Measurements from ENCODE around the gene SLK. TPM values are rescaled to one million over a fixed set of nuclear protein-coding genes. Genes with fewer than 3 reads are reported as not detected.

Gene SLK
- total and polyA plus RNA-seq, 4 donors: 13.3 to 86.4 (median 31.3) TPM

DNA sequence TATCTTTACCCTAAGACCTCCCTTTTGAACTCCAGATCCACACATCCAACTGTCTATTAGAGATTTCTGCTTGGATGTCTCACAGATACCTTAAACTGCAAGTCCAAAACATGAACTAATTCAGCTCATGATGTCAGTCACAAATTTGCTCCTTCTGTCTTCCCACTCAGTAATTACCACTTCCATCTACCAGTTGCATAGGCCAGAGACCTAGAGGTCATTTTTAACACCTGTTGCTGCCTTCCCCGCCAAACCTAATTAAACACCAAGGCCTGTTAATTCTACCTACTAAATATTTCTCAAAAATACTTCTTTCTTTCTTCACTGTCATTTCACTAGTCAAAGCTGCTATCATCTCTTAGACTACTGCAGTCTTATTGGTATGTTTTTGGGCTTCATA lies 8.2 kb downstream of the SLK start:
- Histone ChIP-seq H3K9me3 (ENCODE audit: control insufficient read depth in 4 of 4, insufficient read depth in 3 of 4, low read length in 3 of 4) (no peaks in the 10 kb centered on the region), H3K36me3 (ENCODE audit: control insufficient read depth in 4 of 4, insufficient read depth in 4 of 4, low read length in 4 of 4) (no peaks in the 10 kb centered on the region), H3K4me3 (no peak overlapping the region), H3K9ac (ENCODE audit: insufficient read depth in 1 of 2, low read length in 2 of 2) (no peak overlapping the region), H3K27me3 (ENCODE audit: control insufficient read depth in 3 of 3, insufficient read depth in 3 of 3, low read length in 2 of 3) (no peaks in the 10 kb centered on the region), H3K4me1 (ENCODE audit: control insufficient read depth in 5 of 5, insufficient read depth in 5 of 5, low read length in 5 of 5) (peaks cover 0 to 8% (median 7%) of the 10 kb centered on the region in 5 donors), H3K27ac (ENCODE audit: low read depth in 1 of 2, low read length in 1 of 2) (no peak overlapping the region)
- ATAC-seq (ENCODE audit: insufficient read depth, low FRiP score) (no peak), DNase-seq (no peak)
- 96 to 97% methylated on average over 1 of the region's 1 CpG for WGBS, 2 donors
- TF ChIP-seq, protein P1, sequence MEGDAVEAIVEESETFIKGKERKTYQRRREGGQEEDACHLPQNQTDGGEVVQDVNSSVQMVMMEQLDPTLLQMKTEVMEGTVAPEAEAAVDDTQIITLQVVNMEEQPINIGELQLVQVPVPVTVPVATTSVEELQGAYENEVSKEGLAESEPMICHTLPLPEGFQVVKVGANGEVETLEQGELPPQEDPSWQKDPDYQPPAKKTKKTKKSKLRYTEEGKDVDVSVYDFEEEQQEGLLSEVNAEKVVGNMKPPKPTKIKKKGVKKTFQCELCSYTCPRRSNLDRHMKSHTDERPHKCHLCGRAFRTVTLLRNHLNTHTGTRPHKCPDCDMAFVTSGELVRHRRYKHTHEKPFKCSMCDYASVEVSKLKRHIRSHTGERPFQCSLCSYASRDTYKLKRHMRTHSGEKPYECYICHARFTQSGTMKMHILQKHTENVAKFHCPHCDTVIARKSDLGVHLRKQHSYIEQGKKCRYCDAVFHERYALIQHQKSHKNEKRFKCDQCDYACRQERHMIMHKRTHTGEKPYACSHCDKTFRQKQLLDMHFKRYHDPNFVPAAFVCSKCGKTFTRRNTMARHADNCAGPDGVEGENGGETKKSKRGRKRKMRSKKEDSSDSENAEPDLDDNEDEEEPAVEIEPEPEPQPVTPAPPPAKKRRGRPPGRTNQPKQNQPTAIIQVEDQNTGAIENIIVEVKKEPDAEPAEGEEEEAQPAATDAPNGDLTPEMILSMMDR (IDR thresholded peaks at IDR 0.05; ENCODE audit: control extremely low read depth, extremely low read depth): no peak

DNA sequence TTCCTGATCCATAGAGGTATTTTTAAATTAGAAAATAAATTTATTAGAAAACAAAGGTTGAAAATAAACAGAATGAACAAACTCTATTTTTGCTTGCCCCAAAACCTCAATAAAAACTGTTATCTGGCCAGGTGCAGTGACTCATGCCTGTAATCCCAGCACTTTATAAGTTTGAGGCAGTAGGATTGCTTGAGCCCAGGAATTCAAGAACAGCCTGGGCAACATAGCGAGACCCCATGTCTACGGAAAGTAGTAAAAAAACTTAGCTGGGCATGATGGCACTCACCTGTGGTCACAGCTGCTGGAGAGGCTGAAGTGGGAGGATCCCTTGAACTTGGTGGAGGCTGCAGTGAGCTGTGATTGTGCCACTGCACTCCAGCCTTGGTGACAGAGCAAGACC lies 10.3 kb downstream of the SLK start:
- Histone ChIP-seq H3K36me3 (ENCODE audit: control insufficient read depth in 4 of 4, insufficient read depth in 4 of 4, low read length in 4 of 4) (no peaks in the 10 kb centered on the region), H3K9me3 (ENCODE audit: control insufficient read depth in 4 of 4, insufficient read depth in 3 of 4, low read length in 3 of 4) (no peaks in the 10 kb centered on the region), H3K27ac (ENCODE audit: low read depth in 1 of 2, low read length in 1 of 2) (no peak overlapping the region), H3K4me1 (ENCODE audit: control insufficient read depth in 5 of 5, insufficient read depth in 5 of 5, low read length in 5 of 5) (peaks cover 0 to 8% (median 3%) of the 10 kb centered on the region in 5 donors), H3K9ac (ENCODE audit: insufficient read depth in 1 of 2, low read length in 2 of 2) (no peak overlapping the region), H3K4me3 (no peak overlapping the region), H3K27me3 (ENCODE audit: control insufficient read depth in 3 of 3, insufficient read depth in 3 of 3, low read length in 2 of 3) (no peaks in the 10 kb centered on the region)
- TF ChIP-seq, protein P1 (IDR thresholded peaks at IDR 0.05; ENCODE audit: control extremely low read depth, extremely low read depth): no peak
- DNase-seq (no peak), ATAC-seq (ENCODE audit: insufficient read depth, low FRiP score) (no peak)
- WGBS, 2 donors: 94 to 99% methylated on average over 2 of the region's 2 CpGs

DNA sequence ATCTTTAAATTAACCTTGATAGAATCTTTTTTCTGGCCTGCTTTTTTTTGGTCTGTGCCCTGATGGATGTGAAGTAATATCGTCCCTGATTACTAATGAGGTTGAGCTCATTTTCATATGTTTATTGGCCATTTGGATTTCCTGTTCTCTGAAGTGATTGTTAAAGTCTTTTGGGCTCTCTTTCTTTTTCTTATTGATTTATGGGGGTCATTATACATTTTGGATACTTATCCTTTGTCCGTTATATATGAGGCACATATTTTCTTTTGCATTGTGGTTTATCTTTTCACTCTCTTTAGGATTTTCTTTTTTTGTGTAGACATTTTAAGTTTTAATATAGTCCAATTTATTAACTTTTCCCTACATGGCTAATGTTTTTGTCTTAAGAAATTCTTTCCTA lies 12.6 kb downstream of the SLK start:
- TF ChIP-seq, protein P1 (IDR thresholded peaks at IDR 0.05; ENCODE audit: control extremely low read depth, extremely low read depth): no peak
- no peak for ATAC-seq (ENCODE audit: insufficient read depth, low FRiP score)
- no peak for DNase-seq
- WGBS, 2 donors: 79 to 83% methylated on average over 2 of the region's 2 CpGs
- Histone ChIP-seq H3K4me1 (ENCODE audit: control insufficient read depth in 5 of 5, insufficient read depth in 5 of 5, low read length in 5 of 5) (peaks cover 3 to 11% (median 8%) of the 10 kb centered on the region in 5 donors), H3K9ac (ENCODE audit: insufficient read depth in 1 of 2, low read length in 2 of 2) (no peak overlapping the region), H3K9me3 (ENCODE audit: control insufficient read depth in 4 of 4, insufficient read depth in 3 of 4, low read length in 3 of 4) (no peaks in the 10 kb centered on the region), H3K36me3 (ENCODE audit: control insufficient read depth in 4 of 4, insufficient read depth in 4 of 4, low read length in 4 of 4) (no peaks in the 10 kb centered on the region), H3K4me3 (no peak overlapping the region), H3K27me3 (ENCODE audit: control insufficient read depth in 3 of 3, insufficient read depth in 3 of 3, low read length in 2 of 3) (no peaks in the 10 kb centered on the region), H3K27ac (ENCODE audit: low read depth in 1 of 2, low read length in 1 of 2) (no peak overlapping the region)

DNA sequence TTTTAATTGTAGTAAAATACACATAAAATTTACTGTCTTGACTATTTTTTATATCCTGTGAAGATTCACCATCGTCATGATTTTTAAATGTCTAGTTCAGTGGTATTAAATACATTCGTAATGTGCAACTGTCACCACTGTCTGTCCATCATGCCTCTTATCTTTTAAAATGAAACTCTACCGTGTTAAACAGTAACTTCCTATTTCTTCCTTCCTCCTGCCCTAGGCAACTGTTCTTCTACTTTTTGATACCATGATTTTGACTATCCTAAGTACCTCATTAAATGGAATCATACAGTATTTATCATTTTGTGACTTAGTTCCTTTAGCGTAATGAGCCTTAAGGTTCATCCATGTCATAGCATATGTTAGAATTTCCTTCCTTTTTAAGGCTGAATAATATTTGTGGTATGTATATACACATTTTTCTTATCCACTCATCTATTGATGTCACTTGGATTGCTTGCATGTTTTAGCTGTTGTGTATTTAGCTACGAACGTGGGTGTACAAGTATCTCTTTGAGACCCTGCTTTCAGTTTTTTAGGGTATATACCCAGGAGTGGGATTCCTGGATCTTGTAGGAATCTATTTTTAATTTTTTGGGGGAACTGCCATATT lies 13.5 kb downstream of the SLK start:
- TF ChIP-seq, protein P1 (IDR thresholded peaks at IDR 0.05; ENCODE audit: control extremely low read depth, extremely low read depth): no peak
- Histone ChIP-seq H3K4me3 (no peak overlapping the region), H3K9ac (ENCODE audit: insufficient read depth in 1 of 2, low read length in 2 of 2) (no peak overlapping the region), H3K4me1 (ENCODE audit: control insufficient read depth in 5 of 5, insufficient read depth in 5 of 5, low read length in 5 of 5) (peaks cover 3 to 13% (median 7%) of the 10 kb centered on the region in 5 donors), H3K36me3 (ENCODE audit: control insufficient read depth in 4 of 4, insufficient read depth in 4 of 4, low read length in 4 of 4) (no peaks in the 10 kb centered on the region), H3K27ac (ENCODE audit: low read depth in 1 of 2, low read length in 1 of 2) (no peak overlapping the region), H3K27me3 (ENCODE audit: control insufficient read depth in 3 of 3, insufficient read depth in 3 of 3, low read length in 2 of 3) (no peaks in the 10 kb centered on the region), H3K9me3 (ENCODE audit: control insufficient read depth in 4 of 4, insufficient read depth in 3 of 4, low read length in 3 of 4) (no peaks in the 10 kb centered on the region)
- no peak for ATAC-seq (ENCODE audit: insufficient read depth, low FRiP score)
- WGBS, 2 donors: 34 to 58% methylated on average over 6 of the region's 6 CpGs
- DNase-seq: no peak

All from lung (tissue), 12 donors.